ENCODE measurements around the gene TKTL1. TPM values are rescaled to one million over a fixed set of nuclear protein-coding genes. Genes with fewer than 3 reads are reported as not detected.
"Not testable (repeated sequence)": the region's sequence is repeated elsewhere in the genome, so short reads cannot be mapped to it uniquely, and the experiment has no call there.

The TKTL1 gene
- total RNA-seq, 2 experiments from 2014 or later: 4.2 to 5.2 TPM

DNA sequence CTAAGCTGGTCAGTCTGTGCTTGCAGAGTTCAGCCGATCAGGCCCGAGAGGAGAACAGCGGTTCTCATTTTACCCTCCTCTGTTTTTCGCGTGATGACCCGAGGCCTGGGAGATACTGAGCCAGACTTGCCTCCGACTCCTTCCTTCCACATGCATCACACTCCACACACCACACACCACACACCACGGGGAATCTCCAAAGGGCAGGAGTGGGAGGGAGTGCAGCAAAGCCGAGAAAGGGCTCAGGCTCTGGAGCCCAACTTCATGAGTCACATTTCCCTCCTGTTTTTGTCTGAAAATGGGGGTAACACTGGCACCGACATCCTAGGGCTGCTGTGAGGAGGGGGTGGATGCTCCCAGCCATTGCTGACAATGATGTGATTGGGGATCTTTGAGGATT is 38.9 kb downstream of the TKTL1 start:
- H3K27ac Mint-ChIP-seq: peak overlapping the region; percentile 5
- POLR2A ChIA-PET: no interaction called here
- H3K9me3 Mint-ChIP-seq: no peaks in the 10 kb centered on the region
- H3K27me3 Mint-ChIP-seq: no peaks in the 10 kb centered on the region
- peaks cover 23% of the 10 kb centered on the region for H3K4me1 Mint-ChIP-seq
- CTCF ChIA-PET: no interaction called here
- DNase-seq: no peak
- no peaks in the 10 kb centered on the region for H3K36me3 Mint-ChIP-seq (ENCODE audit: low read depth)
- no peak overlapping the region for H3K4me3 Mint-ChIP-seq

DNA sequence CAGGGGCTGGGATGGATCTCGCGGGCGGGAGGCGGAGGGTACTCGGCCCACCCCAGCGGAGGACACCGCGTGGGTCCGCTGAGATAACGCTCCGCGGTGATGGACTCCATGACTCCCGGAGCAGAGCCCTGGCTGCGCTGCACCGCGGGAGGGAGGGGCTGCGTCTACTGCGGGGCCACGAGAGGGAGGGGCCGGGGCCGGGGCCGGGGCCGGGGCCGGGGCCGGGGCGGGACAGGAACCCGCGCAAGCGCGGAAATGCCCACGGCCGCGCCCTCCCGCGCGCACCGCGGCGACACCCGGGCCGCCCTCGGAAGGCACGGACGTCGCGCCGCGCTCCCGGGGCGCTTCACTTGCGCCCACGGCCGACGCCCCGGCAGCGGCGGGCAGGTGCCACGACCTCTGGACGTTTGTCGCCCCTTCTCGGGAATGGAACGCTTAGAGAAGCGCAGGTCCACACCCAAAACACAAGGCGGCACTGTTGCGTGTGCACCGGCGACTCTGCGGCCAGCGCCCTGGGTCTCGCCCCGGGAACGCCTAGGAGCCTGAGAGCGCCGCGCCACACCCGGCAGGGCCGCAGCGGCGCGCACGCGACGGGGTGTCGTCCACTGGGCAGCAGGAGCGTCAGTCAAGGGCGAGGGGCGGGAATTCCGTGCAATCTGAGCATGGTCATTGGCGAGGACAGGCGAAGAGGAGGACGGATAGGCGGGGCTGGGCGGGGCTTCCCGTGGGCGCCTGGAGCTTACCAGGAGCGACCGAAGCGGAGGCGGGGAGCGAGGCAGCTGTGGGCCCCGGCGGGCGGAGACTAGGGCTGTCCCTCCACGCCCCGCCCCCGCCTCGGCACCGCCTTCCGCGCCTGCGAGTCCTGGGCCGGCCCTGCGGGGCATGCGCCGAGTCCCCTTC is 46.1 kb downstream of the TKTL1 start:
- H3K4me3 Mint-ChIP-seq; POLR2A ChIA-PET; DNase-seq; H3K27ac Mint-ChIP-seq; CTCF ChIA-PET; H3K27me3 Mint-ChIP-seq; H3K36me3 Mint-ChIP-seq (ENCODE audit: low read depth); H3K9me3 Mint-ChIP-seq; H3K4me1 Mint-ChIP-seq: not testable (repeated sequence)

DNA sequence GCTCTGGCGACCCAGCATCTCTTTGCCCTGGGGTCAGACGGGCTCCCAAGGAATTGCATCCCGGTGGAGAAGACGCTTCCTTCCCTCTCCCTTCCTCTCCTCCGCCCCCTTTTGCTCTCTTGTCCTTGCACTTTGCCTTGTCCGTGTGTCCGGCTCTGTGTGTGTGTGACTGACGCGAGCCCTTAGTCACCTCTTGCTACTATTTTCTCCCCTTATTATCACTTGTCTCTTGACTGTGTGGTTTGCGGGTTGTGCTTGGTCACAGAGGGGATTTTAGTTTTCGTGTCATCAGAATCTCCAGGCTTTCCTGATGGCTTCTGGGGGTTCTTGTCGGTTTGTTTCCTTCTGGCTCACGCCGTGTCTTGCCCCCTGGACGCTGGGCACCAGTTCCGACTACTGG is 47.5 kb downstream of the TKTL1 start:
- H3K27ac Mint-ChIP-seq; H3K36me3 Mint-ChIP-seq (ENCODE audit: low read depth); CTCF ChIA-PET; POLR2A ChIA-PET; H3K27me3 Mint-ChIP-seq; H3K4me1 Mint-ChIP-seq; DNase-seq; H3K9me3 Mint-ChIP-seq; H3K4me3 Mint-ChIP-seq: not testable (repeated sequence)

DNA sequence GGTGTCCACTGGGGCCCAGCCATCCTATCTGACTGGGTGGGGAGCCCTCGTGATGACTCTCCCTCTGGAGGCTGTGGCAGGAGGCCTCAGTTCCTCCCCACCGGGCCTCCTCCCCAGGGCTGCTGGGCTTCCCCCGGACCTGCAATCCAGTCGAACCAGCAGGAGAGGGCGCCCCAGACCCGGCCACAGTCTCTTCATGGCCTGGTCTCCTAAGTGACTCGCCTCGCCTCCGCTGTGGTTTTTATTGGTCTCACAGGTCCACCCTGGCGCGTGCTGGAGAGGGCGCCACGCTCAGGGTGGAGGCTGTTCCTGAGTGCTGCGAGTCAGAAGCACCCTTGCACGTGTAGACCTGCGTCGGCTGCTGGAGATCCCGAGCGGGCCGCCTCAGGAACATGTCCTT is 48.0 kb downstream of the TKTL1 start:
- H3K27me3 Mint-ChIP-seq; H3K27ac Mint-ChIP-seq; H3K36me3 Mint-ChIP-seq (ENCODE audit: low read depth); H3K4me3 Mint-ChIP-seq; H3K9me3 Mint-ChIP-seq; CTCF ChIA-PET; POLR2A ChIA-PET; DNase-seq: not testable (repeated sequence)
- H3K4me1 Mint-ChIP-seq: peaks cover 13% of the 10 kb centered on the region

DNA sequence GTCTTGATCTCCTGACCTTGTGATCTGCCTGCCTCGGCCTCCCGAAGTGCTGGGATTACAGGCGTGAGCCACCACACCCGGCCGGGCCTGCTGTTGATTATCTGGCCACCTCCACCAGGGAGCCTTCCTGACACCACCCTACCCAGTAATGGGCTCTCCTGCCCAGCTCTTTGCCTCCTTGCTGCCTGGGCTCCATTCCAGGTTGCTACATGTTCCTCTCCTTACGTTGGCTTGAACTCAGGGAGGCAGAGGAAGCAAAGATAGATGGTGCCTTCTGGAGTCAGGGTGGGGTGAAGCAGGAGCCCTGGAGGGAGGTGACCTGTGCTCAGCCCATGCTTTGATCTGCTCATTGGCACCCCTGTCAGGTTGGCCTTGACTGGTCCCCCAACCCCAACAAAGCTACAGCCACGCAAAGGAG is 52.5 kb downstream of the TKTL1 start:
- DNase-seq: no peak
- peak overlapping the region; percentile 91 for H3K27ac Mint-ChIP-seq
- peaks cover 16% of the 10 kb centered on the region for H3K36me3 Mint-ChIP-seq (ENCODE audit: low read depth)
- H3K4me3 Mint-ChIP-seq: no peak overlapping the region
- H3K4me1 Mint-ChIP-seq: peaks cover 40% of the 10 kb centered on the region
- no peaks in the 10 kb centered on the region for H3K9me3 Mint-ChIP-seq
- ChIA-PET CTCF (no interaction called here), POLR2A (no interaction called here)
- no peaks in the 10 kb centered on the region for H3K27me3 Mint-ChIP-seq

DNA sequence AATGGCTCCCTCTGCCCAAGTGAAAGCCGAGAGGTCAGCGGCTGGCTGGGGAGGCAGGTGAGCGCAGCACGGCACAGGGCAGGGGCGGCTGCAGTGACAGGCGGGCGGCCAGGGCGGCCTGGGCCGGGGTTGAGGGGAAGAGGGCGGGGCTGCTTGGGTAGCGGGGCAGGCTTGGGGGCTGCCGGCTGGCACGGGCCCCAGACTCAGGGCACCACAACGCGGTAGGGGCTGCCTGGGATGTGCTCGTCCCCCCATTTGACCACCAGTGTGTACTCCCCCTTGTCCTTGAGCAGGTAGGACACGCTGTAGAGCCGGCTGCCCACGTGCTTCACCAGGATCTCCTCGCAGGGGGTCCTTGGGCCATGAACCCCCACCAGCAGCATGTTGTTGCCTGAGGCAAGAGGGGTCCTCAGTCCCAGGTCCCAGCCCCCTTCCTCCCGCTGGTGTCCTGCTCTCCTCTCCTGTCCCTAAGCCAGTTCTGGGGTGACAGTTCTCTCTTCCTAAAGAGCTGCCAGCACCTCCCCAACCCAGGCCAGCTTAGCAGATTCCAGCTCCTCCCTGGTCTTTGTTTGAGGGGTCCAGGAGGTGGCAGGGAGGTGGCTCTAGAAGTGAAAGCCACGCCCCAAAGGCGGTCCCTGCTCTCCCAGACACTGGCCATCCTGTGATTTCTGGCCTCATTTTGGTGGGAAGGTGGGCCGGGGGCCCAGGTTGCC is 53.2 kb downstream of the TKTL1 start:
- POLR2A ChIA-PET: no interaction called here
- peak overlapping the region; percentile 46 for H3K27ac Mint-ChIP-seq
- no peak for DNase-seq
- H3K36me3 Mint-ChIP-seq (ENCODE audit: low read depth): peaks cover 17% of the 10 kb centered on the region
- H3K9me3 Mint-ChIP-seq: no peaks in the 10 kb centered on the region
- H3K4me1 Mint-ChIP-seq: peaks cover 47% of the 10 kb centered on the region
- H3K27me3 Mint-ChIP-seq: no peaks in the 10 kb centered on the region
- H3K4me3 Mint-ChIP-seq: no peak overlapping the region
- CTCF ChIA-PET: no interaction called here

DNA sequence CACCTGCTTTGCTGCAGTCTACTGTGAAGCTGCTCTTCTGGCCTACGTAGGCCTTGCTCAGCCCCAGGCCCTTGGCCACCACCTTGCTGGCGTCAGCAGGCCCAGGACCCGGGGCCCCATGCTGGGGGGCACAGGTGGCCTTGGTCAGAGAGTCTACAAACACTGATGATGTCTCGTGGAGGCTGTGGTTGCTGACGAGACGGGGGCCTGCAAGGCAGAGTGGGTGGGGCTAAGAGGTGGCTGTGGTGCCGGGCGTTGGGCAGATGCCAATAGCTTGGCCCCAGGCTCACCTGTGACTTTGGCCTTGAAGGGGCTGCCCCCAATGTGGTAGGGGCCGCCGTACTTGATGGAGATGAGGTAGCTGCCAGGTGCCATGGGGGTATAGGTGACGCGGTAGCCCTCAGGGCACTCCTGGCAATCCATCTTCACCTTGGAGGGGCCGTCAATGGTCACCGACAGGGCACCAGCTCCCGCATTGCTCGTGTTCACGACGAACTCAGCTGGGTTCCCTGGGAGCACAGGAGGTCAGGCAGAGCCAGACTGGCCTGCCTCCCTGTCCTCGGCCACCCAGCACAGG is 53.9 kb downstream of the TKTL1 start:
- peaks cover 17% of the 10 kb centered on the region for H3K36me3 Mint-ChIP-seq (ENCODE audit: low read depth)
- DNase-seq: no peak
- H3K27me3 Mint-ChIP-seq: no peaks in the 10 kb centered on the region
- H3K4me1 Mint-ChIP-seq: peaks cover 52% of the 10 kb centered on the region
- H3K9me3 Mint-ChIP-seq: no peaks in the 10 kb centered on the region
- ChIA-PET POLR2A (no interaction called here), CTCF (interaction anchor here (1.3 kb wide), 1 partner anchor 24 kb away, joined by 3 read pairs; no protein-coding TSS in a partner anchor)
- peak overlapping the region; percentile 78 for H3K27ac Mint-ChIP-seq
- no peak overlapping the region for H3K4me3 Mint-ChIP-seq

DNA sequence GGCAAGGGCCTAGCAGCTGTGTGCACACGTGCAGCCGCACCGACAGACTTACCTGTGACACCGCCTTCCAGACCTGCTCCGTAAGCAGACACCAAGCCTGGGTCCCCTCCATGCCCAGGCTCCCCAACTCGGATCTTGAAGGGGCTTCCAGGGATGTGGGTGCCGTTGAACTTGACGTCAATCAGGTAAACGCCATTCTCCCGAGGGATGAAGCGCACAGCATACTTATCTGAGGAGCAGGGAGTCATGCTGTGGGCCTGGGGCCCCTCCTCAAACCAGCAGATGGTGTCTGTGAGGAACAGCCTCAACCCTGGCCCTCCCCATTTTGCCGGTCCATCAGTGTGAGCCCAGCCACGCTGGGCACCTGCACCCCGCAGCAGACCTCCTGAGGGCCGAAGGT is 54.4 kb downstream of the TKTL1 start:
- H3K4me1 Mint-ChIP-seq: peaks cover 55% of the 10 kb centered on the region
- no peaks in the 10 kb centered on the region for H3K27me3 Mint-ChIP-seq
- peak overlapping the region; percentile 78 for H3K27ac Mint-ChIP-seq
- DNase-seq: no peak
- ChIA-PET CTCF (interaction anchor here (1.3 kb wide), 1 partner anchor 23 kb away, joined by 3 read pairs; no protein-coding TSS in a partner anchor), POLR2A (no interaction called here)
- no peak overlapping the region for H3K4me3 Mint-ChIP-seq
- H3K36me3 Mint-ChIP-seq (ENCODE audit: low read depth): peaks cover 17% of the 10 kb centered on the region
- no peaks in the 10 kb centered on the region for H3K9me3 Mint-ChIP-seq

DNA sequence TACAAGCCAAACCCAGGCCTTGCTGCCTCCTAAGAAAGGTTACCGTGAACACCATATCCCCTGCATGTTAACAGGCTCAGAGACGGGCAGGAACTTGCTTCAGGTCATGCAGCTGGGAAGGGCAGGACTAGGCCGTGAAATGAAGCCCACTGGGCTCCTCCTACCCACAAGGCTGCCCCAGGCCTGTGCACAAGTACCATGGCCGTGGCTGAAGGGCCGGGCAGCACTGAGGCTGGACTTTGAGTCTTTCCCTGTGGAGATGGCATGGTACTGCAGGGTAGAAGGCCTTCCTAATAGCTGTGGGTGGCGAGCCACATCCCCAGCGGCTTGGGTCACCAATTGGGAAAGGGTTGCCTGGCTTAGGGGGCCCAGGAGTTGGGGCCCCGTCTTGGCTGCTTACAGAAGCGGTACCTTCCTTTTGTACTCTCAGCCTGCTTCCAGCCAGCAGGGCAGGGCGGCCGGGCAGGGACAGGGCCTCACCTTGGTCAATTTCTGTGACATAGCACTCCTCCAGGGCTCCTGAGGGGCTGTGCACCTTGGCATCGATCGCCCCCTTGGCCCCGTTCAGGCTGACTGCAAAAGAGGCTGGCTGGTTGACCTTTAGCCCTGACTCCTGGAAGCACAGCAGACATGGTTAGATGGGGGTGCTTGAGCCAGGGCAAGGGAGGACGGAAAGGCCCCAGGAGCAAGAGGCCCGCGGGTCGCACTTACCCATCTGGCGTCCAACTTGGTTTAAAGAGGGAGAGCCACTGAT is 55.0 kb downstream of the TKTL1 start:
- DNase-seq: no peak
- POLR2A ChIA-PET: no interaction called here
- peaks cover 17% of the 10 kb centered on the region for H3K36me3 Mint-ChIP-seq (ENCODE audit: low read depth)
- no peaks in the 10 kb centered on the region for H3K9me3 Mint-ChIP-seq
- peak overlapping the region; percentile 78 for H3K27ac Mint-ChIP-seq
- H3K27me3 Mint-ChIP-seq: no peaks in the 10 kb centered on the region
- CTCF ChIA-PET: interaction anchor here (1.3 kb wide), 1 partner anchor 23 kb away, joined by 3 read pairs; no protein-coding TSS in a partner anchor
- no peak overlapping the region for H3K4me3 Mint-ChIP-seq
- peaks cover 57% of the 10 kb centered on the region for H3K4me1 Mint-ChIP-seq

DNA sequence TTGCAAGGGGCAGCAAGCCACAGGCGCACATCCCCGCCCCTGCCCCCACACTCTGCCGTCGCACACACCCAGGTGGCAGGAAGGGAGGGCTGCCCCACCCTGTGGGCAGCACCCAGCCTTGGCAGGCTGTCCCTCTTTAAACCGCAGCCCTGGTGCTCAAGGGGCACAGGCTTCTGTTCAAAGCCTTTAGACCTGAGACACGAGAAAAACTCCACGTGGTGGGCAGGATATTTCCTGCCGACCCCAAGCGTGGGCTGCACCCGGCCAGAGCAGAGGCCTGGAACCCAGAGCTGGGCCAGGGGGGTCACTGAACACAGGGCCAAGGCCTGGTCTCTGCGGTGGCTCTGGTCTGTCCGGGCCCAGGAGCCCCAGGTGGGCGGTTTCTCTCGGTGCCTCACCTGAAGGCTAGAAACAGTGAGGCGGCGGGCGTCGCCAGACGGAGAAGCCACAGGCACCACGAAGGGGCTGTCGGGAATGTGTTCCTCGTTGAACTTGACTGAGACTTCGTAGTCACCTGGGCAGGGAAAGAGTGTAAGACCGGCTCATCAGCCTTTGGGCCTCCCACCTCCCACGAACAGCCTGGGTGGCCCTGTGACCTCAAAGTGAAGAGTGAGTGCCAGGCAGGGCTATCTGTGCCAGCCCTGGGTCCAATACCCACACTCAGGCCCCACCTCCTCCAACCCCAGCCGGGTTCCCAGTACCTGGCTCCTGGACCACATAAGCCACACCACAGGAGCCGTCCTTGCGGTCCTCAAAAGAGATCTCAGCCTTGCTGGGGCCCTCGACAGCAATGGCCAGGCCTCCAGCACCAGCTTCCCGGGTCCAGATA is 55.8 kb downstream of the TKTL1 start:
- POLR2A ChIA-PET: no interaction called here
- Mint-ChIP-seq H3K4me3 (peak overlapping the region; percentile 32), H3K4me1 (peaks cover 59% of the 10 kb centered on the region)

DNA sequence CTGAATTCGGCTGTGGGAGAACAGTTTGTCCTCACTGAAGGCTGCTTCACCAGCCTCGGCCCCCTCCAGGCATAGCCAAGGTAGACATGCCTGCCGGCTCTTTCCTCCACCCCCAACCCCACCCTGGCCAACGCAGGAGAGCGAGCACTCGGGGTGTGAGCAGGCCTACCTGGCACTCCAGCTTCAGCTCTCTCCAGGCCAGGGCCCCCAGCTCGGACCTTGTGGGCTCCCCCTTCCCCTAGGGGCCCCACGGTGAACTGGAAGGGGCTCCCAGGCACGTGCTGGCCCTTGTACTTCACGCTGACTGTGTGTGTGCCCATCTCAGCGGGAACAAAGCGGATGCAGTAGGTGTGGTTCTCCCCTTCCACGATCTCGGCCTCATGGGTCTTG is 56.4 kb downstream of the TKTL1 start:
- no peak for DNase-seq
- ChIA-PET POLR2A (no interaction called here), CTCF (no interaction called here)
- H3K9me3 Mint-ChIP-seq: no peaks in the 10 kb centered on the region
- peak overlapping the region; percentile 69 for H3K27ac Mint-ChIP-seq
- H3K4me3 Mint-ChIP-seq: no peak overlapping the region
- H3K36me3 Mint-ChIP-seq (ENCODE audit: low read depth): peaks cover 20% of the 10 kb centered on the region
- H3K27me3 Mint-ChIP-seq: no peaks in the 10 kb centered on the region
- peaks cover 60% of the 10 kb centered on the region for H3K4me1 Mint-ChIP-seq

More for the DNA sequence above, 55.8 kb downstream of the TKTL1 start:
- H3K36me3 Mint-ChIP-seq (ENCODE audit: low read depth): peaks cover 20% of the 10 kb centered on the region
- CTCF ChIA-PET: no interaction called here
- peak overlapping the region; percentile 69 for H3K27ac Mint-ChIP-seq
- no peaks in the 10 kb centered on the region for H3K9me3 Mint-ChIP-seq
- peak; percentile 35 for DNase-seq
- H3K27me3 Mint-ChIP-seq: no peaks in the 10 kb centered on the region

DNA sequence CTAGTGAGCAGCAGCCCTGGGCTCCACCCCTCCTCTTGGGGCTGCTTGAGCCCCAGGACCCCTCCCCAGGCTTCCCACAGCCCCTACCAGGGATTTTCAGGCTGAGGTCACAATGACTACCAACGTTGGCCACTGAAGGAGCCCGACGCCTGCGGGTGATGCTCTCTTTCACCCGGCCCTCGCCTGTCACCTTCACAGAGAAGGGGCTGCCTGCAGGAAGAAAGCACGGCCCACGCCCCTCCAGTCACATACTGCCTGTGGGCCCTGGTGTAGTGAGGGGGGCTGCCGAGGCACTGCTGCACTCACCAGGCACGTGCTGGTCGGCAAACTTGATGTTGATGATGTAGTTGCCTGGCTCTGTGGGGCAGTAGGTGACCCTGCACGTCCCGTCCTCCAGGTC is 56.9 kb downstream of the TKTL1 start:
- POLR2A ChIA-PET: no interaction called here
- no peak for DNase-seq
- H3K4me1 Mint-ChIP-seq: peaks cover 59% of the 10 kb centered on the region

More for the DNA sequence above, 56.9 kb downstream of the TKTL1 start:
- no peaks in the 10 kb centered on the region for H3K9me3 Mint-ChIP-seq
- peaks cover 17% of the 10 kb centered on the region for H3K36me3 Mint-ChIP-seq (ENCODE audit: low read depth)
- H3K4me3 Mint-ChIP-seq: no peak overlapping the region
- CTCF ChIA-PET: no interaction called here
- no peaks in the 10 kb centered on the region for H3K27me3 Mint-ChIP-seq
- no peak overlapping the region for H3K27ac Mint-ChIP-seq

Data from activated CD4-positive, alpha-beta T cell treated with anti-CD3 and anti-CD28 coated beads, Interleukin-2, amount 10 ng/mL, durations not matched to agents 7 days and 5 days (primary cell).